ENCODE measurements around the gene NUDT1. TPM values are rescaled to one million over a fixed set of nuclear protein-coding genes. Genes with fewer than 3 reads are reported as not detected.

Gene NUDT1
- total RNA-seq, 1 experiment from 2014 or later, result 84.7 TPM

DNA sequence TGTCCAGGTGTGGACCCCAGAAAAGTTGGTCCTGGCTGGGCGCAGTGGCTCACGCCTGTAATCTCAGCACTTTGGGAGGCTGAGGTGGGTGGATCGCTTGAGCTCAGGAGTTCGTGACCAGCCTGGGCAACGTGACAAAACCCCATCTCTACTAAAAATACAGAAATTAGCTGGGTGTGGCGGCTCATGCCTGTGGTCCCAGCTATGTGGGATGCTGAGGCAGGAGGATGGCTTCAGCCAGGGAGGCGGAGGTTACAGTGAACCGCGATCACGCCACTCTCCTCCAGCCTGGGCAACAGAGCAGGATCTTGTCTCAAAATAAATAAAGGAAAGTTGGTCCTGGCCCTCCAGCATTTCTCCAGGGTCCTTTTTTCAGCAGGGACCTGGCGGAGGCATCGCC lies 1.4 kb downstream of the NUDT1 start:
- no peak for DNase-seq
- Mint-ChIP-seq H3K36me3 (ENCODE audit: insufficient read depth in 1 of 3, low read depth in 3 of 3) (peaks cover 11 to 35% (median 24%) of the 10 kb centered on the region in 3 experiments), H3K27ac (0 out of 7 replicates have a peak overlapping the region, but pooled peaks of 1 of the 3 experiments have one; percentile 40), H3K9me3 (no peaks in the 10 kb centered on the region), H3K4me3 (peak overlapping the region; percentile 92 to 96), H3K27me3 (ENCODE audit: low read depth) (no peaks in the 10 kb centered on the region; the same call in 1 of the 2 replicates), H3K4me1 (peaks cover 11 to 18% of the 10 kb centered on the region in 2 experiments)
- H3K4ac ChIP-seq (ENCODE audit: low read depth, low read length), result no peak overlapping the region
- H2BK15ac ChIP-seq (ENCODE audit: low read depth, low read length), result no peak overlapping the region
- H3T11ph ChIP-seq (ENCODE audit: low read length), result no peak overlapping the region
- no peaks in the 10 kb centered on the region for H3K79me1 ChIP-seq (ENCODE audit: insufficient read depth, low read depth, low read length, poor library complexity, severe bottlenecking)
- H2AK5ac ChIP-seq (ENCODE audit: insufficient read length, low read length), result no peak overlapping the region
- H3K23ac ChIP-seq (ENCODE audit: insufficient read length, low read depth, low read length), result no peak overlapping the region
- H4K20me1 ChIP-seq (ENCODE audit: control insufficient read depth, insufficient read depth, insufficient read length), result no peaks in the 10 kb centered on the region
- TF ChIP-seq, protein P1, sequence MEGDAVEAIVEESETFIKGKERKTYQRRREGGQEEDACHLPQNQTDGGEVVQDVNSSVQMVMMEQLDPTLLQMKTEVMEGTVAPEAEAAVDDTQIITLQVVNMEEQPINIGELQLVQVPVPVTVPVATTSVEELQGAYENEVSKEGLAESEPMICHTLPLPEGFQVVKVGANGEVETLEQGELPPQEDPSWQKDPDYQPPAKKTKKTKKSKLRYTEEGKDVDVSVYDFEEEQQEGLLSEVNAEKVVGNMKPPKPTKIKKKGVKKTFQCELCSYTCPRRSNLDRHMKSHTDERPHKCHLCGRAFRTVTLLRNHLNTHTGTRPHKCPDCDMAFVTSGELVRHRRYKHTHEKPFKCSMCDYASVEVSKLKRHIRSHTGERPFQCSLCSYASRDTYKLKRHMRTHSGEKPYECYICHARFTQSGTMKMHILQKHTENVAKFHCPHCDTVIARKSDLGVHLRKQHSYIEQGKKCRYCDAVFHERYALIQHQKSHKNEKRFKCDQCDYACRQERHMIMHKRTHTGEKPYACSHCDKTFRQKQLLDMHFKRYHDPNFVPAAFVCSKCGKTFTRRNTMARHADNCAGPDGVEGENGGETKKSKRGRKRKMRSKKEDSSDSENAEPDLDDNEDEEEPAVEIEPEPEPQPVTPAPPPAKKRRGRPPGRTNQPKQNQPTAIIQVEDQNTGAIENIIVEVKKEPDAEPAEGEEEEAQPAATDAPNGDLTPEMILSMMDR (conservative IDR thresholded peaks at IDR 0.05), result no peak
- H2BK12ac ChIP-seq (ENCODE audit: insufficient read length, low read depth, low read length), result no peak overlapping the region
- H3K9me3 ChIP-seq (ENCODE audit: control insufficient read depth, low read depth, low read length), result no peaks in the 10 kb centered on the region
- H4K8ac ChIP-seq (replicated peaks; ENCODE audit: insufficient read length, low read depth, low read length), result no peak overlapping the region
- H3K4me1 ChIP-seq (ENCODE audit: insufficient read depth, low read length), result no peaks in the 10 kb centered on the region; the same call in 1 of the 2 replicates
- peaks cover 6% of the 10 kb centered on the region; the same call in 1 of the 2 replicates for H3K79me2 ChIP-seq (ENCODE audit: insufficient read depth, low read length)
- H3K23me2 ChIP-seq (ENCODE audit: insufficient read length, low read depth, low read length, poor library complexity, severe bottlenecking), result peaks cover 7% of the 10 kb centered on the region
- no peak overlapping the region for H2AFZ ChIP-seq (ENCODE audit: low read length)
- no peak overlapping the region for H2BK120ac ChIP-seq (ENCODE audit: low read depth, low read length, poor library complexity, severe bottlenecking)
- no peak overlapping the region for H3K56ac ChIP-seq (ENCODE audit: insufficient read length, low read depth, low read length)
- WGBS (ENCODE audit: extremely low coverage, insufficient read length, low lambda C conversion rate), result no CpG with 5 or more reads among the region's 12 CpGs
- H2BK5ac ChIP-seq (ENCODE audit: insufficient read length, low read length), result no peak overlapping the region
- H4K5ac ChIP-seq (ENCODE audit: insufficient read length, low read depth, low read length), result no peak overlapping the region
- H3K18ac ChIP-seq (ENCODE audit: insufficient read length, low read depth, low read length), result no peak overlapping the region
- no peak overlapping the region for H3K9ac ChIP-seq (ENCODE audit: extremely low read depth, insufficient read length, low read length)
- no peak overlapping the region for H3K27ac ChIP-seq (ENCODE audit: insufficient read length, low read depth, low read length)
- H3K14ac ChIP-seq (ENCODE audit: insufficient read depth, low read length), result no peak overlapping the region
- H2BK20ac ChIP-seq (ENCODE audit: low read depth, low read length, poor library complexity, severe bottlenecking), result no peak overlapping the region
- peak overlapping the region; percentile 79 for H3K4me2 ChIP-seq (ENCODE audit: insufficient read depth, insufficient read length, low read length)
- no peak overlapping the region for H4K91ac ChIP-seq (ENCODE audit: insufficient read length, low read depth, low read length)
- H3K27me3 ChIP-seq (ENCODE audit: insufficient read depth, low read length), result no peaks in the 10 kb centered on the region
